HEK293T (cell line): ENCODE measurements around the gene SLC8A1.

Source experiments
- CTCF ChIA-PET: fragments of 350-600 bp; formaldehyde crosslinking; extraction: SDS; loops from one replicate; lab custom pipeline; 2021; ENCODE audit warnings: antibody characterized with exemption, inconsistent platforms; lab: Yijun Ruan, JAX
- POLR2A ChIA-PET: fragments of 350-600 bp; formaldehyde crosslinking; extraction: SDS; loops from one replicate; lab custom pipeline; 2020; ENCODE audit warnings: antibody characterized with exemption, inconsistent platforms; lab: Yijun Ruan, JAX
- DNase-seq: peaks from one replicate; pipeline ENCODE4 v3.0.0; 2012; ENCODE audit warnings: mixed read lengths; ENCODE audit errors: extremely low spot score
- ARNT ChIP-seq: fragments of 450-650 bp; IDR thresholded peaks from 2 replicates; pipeline ENCODE4 v1.6.1; 2017; ENCODE audit warnings: mild to moderate bottlenecking
- BHLHE40 ChIP-seq: fragments of 450-650 bp; IDR thresholded peaks from 2 replicates; pipeline ENCODE4 v1.6.1; 2016; ENCODE audit warnings: mild to moderate bottlenecking, moderate library complexity, borderline replicate concordance
- CTBP1 ChIP-seq: fragments of 450-650 bp; IDR thresholded peaks from 2 replicates; pipeline ENCODE4 v1.6.1; 2016; ENCODE audit warnings: borderline replicate concordance
- ELF4 ChIP-seq: fragments of 450-650 bp; IDR thresholded peaks from 2 replicates; pipeline ENCODE4 v1.6.1; 2017; ENCODE audit warnings: antibody characterized with exemption
- FOXA1 ChIP-seq: fragments of 450-650 bp; IDR thresholded peaks from 2 replicates; pipeline ENCODE4 v1.6.1; 2016; ENCODE audit warnings: mild to moderate bottlenecking
- FOXK2 ChIP-seq: fragments of 450-650 bp; IDR thresholded peaks from 2 replicates; pipeline ENCODE4 v1.6.1; 2016; ENCODE audit warnings: mild to moderate bottlenecking
- FOXM1 ChIP-seq: fragments of 450-650 bp; IDR thresholded peaks from 2 replicates; pipeline ENCODE4 v1.6.1; 2017; ENCODE audit warnings: mild to moderate bottlenecking, borderline replicate concordance
- HDGF ChIP-seq: fragments of 450-650 bp; IDR thresholded peaks from 2 replicates; pipeline ENCODE4 v1.6.1; 2017; ENCODE audit warnings: antibody characterized with exemption, borderline replicate concordance
- L3MBTL2 ChIP-seq: fragments of 450-650 bp; conservative IDR thresholded peaks from 2 replicates; pipeline ENCODE4 v1.6.1; 2016; ENCODE audit warnings: mild to moderate bottlenecking
- LEF1 ChIP-seq: fragments of 450-650 bp; IDR thresholded peaks from 2 replicates; pipeline ENCODE4 v1.6.1; 2017; ENCODE audit warnings: mild to moderate bottlenecking, borderline replicate concordance
- NFRKB ChIP-seq: fragments of 450-650 bp; IDR thresholded peaks from 2 replicates; pipeline ENCODE4 v1.6.1; 2016; ENCODE audit warnings: mild to moderate bottlenecking, moderate library complexity
- PKNOX1 ChIP-seq: fragments of 450-650 bp; IDR thresholded peaks from 2 replicates; pipeline ENCODE4 v1.6.1; 2016
- SP1 ChIP-seq: fragments of 450-650 bp; IDR thresholded peaks from 2 replicates; pipeline ENCODE4 v1.6.1; 2017
- SUZ12 ChIP-seq: fragments of 450-650 bp; IDR thresholded peaks from 2 replicates; pipeline ENCODE4 v1.6.1; 2016; ENCODE audit warnings: mild to moderate bottlenecking
- TARDBP ChIP-seq: fragments of 450-650 bp; IDR thresholded peaks from 2 replicates; pipeline ENCODE4 v1.6.1; 2016
- ZNF384 ChIP-seq: fragments of 450-650 bp; IDR thresholded peaks from 2 replicates; pipeline ENCODE4 v1.6.1; 2016

SLC8A1 gene

GRCh38 chr2:40352041-40352702 lies 99.7 kb downstream of the SLC8A1 start:
- no peak for TF ChIP-seq NFRKB
- TF ChIP-seq ZNF384: no peak
- no peak for TF ChIP-seq FOXA1
- no peak for TF ChIP-seq BHLHE40
- TF ChIP-seq FOXK2: no peak
- TF ChIP-seq LEF1: no peak
- no peak for TF ChIP-seq SP1
- TF ChIP-seq CTBP1: no peak
- TF ChIP-seq HDGF: no peak
- TF ChIP-seq SUZ12: no peak
- CTCF ChIA-PET: no interaction called here
- POLR2A ChIA-PET: no interaction called here
- DNase-seq: no peak

DNA sequence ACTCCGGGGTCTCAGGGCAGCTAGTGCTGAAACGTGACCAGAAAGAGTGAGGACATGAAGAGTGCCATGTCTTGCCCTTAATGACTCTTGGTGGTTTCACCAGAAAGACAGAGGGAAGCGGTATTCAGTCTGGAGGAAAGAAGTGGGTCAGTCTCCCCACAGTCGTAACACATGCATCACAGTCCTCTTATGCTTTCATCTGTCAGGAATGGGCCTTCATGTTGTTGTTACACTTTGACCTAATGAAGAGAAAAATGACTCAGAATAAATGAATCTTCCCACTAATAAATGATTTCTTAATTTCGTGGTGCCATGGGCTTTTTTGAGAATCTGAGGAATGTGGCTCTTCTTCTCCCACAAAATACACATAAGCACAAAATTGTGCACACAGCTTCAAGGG lies 103.2 kb downstream of the SLC8A1 start:
- no peak for DNase-seq
- ChIA-PET CTCF (no interaction called here), POLR2A (no interaction called here)
- TF ChIP-seq FOXM1: no peak

- ChIA-PET CTCF (interaction anchor here (0.7 kb wide), 1 partner anchor 359 kb away, joined by 3 read pairs; no protein-coding TSS in a partner anchor), POLR2A (no interaction called here)
- DNase-seq: no peak
- TF ChIP-seq TARDBP (no peak), HDGF (no peak), SP1 (no peak), ZNF384 (no peak), FOXK2 (no peak), ELF4 (no peak), SUZ12 (no peak), CTBP1 (no peak), L3MBTL2 (no peak), FOXM1 (no peak), BHLHE40 (no peak), PKNOX1 (no peak), NFRKB (no peak), FOXA1 (no peak)
These were observed 103.9 kb downstream of the SLC8A1 start for GRCh38 chr2:40348038-40348437.

- TF ChIP-seq PKNOX1 (no peak), FOXK2 (no peak), FOXM1 (no peak)
- CTCF ChIA-PET: no interaction called here
- no peak for DNase-seq
- POLR2A ChIA-PET: no interaction called here
These were observed 105.1 kb downstream of the SLC8A1 start for GRCh38 chr2:40346535-40347354.

- DNase-seq: no peak
- ChIA-PET POLR2A (no interaction called here), CTCF (no interaction called here)
These were observed 107.5 kb downstream of the SLC8A1 start for GRCh38 chr2:40344364-40344763.

GRCh38 chr2:40343902-40344301 lies 108.0 kb downstream of the SLC8A1 start:
- TF ChIP-seq HDGF: no peak
- no peak for TF ChIP-seq ELF4
- no peak for TF ChIP-seq CTBP1
- no peak for TF ChIP-seq BHLHE40
- no peak for TF ChIP-seq FOXK2
- no peak for TF ChIP-seq ARNT
- TF ChIP-seq LEF1: no peak
- TF ChIP-seq SP1: no peak
- no peak for TF ChIP-seq PKNOX1
- TF ChIP-seq NFRKB: no peak
- TF ChIP-seq FOXM1: no peak
- TF ChIP-seq TARDBP: no peak
- TF ChIP-seq L3MBTL2: no peak
- TF ChIP-seq SUZ12: no peak
- no peak for TF ChIP-seq ZNF384
- TF ChIP-seq FOXA1: no peak
- DNase-seq: no peak
- POLR2A ChIA-PET: no interaction called here
- CTCF ChIA-PET: no interaction called here

More at GRCh38 chr2:40344364-40344763, 107.5 kb downstream of the SLC8A1 start:
- TF ChIP-seq ARNT: no peak
- TF ChIP-seq TARDBP: no peak
- TF ChIP-seq FOXA1: no peak
- no peak for TF ChIP-seq L3MBTL2
- TF ChIP-seq FOXM1: no peak
- TF ChIP-seq SP1: no peak
- no peak for TF ChIP-seq HDGF
- TF ChIP-seq FOXK2: no peak
- no peak for TF ChIP-seq ELF4
- TF ChIP-seq SUZ12: no peak
- no peak for TF ChIP-seq NFRKB
- TF ChIP-seq PKNOX1: no peak
- TF ChIP-seq ZNF384: no peak
- TF ChIP-seq CTBP1: no peak
